ENCODE results near the gene PLAAT1. TPM values are rescaled to one million over a fixed set of nuclear protein-coding genes. Genes with fewer than 3 reads are reported as not detected.

The PLAAT1 gene
- total RNA-seq, 1 donor from 2014 or later = 0.96 TPM

GRCh38 chr3:193211173-193211572 lies 29.8 kb upstream of the PLAAT1 start:
- Histone ChIP-seq H3K4me3 (no peak overlapping the region), H3K4me1 (no peaks in the 10 kb centered on the region), H3K27ac (no peak overlapping the region), H3K27me3 (peaks cover 5% of the 10 kb centered on the region), H3K36me3 (no peaks in the 10 kb centered on the region), H3K9me3 (no peaks in the 10 kb centered on the region)
- no peak for DNase-seq
- no peak for TF ChIP-seq CTCF (IDR thresholded peaks at IDR 0.05)
- no peak for ATAC-seq
- intact Hi-C loops (cut with DNase I) = no loop called here

GRCh38 chr3:193211984-193212383 lies 29.0 kb upstream of the PLAAT1 start:
- DNase-seq = no peak
- intact Hi-C loops (cut with DNase I) = no loop called here
- H3K27ac ChIP-seq = no peak overlapping the region

GRCh38 chr3:193212844-193213243 lies 28.2 kb upstream of the PLAAT1 start:
- H3K27ac ChIP-seq = no peak overlapping the region
- no peaks in the 10 kb centered on the region for H3K36me3 ChIP-seq
- intact Hi-C loops (cut with DNase I) = no loop called here
- TF ChIP-seq CTCF (IDR thresholded peaks at IDR 0.05) = no peak
- DNase-seq = no peak
- H3K27me3 ChIP-seq = peaks cover 5% of the 10 kb centered on the region
- no peak overlapping the region for H3K4me3 ChIP-seq
- no peaks in the 10 kb centered on the region for H3K9me3 ChIP-seq
- H3K4me1 ChIP-seq = no peaks in the 10 kb centered on the region
- ATAC-seq = no peak

More at GRCh38 chr3:193211984-193212383, 29.0 kb upstream of the PLAAT1 start:
- Histone ChIP-seq H3K4me1 (no peaks in the 10 kb centered on the region), H3K36me3 (no peaks in the 10 kb centered on the region), H3K27me3 (peaks cover 5% of the 10 kb centered on the region), H3K9me3 (no peaks in the 10 kb centered on the region), H3K4me3 (no peak overlapping the region)
- no peak for TF ChIP-seq CTCF (IDR thresholded peaks at IDR 0.05)
- ATAC-seq = no peak

- intact Hi-C loops (cut with DNase I) = no loop called here
- Histone ChIP-seq H3K27ac (no peak overlapping the region), H3K36me3 (no peaks in the 10 kb centered on the region), H3K27me3 (peaks cover 5% of the 10 kb centered on the region), H3K9me3 (no peaks in the 10 kb centered on the region), H3K4me3 (no peak overlapping the region), H3K4me1 (no peaks in the 10 kb centered on the region)
- no peak for ATAC-seq
- TF ChIP-seq CTCF (IDR thresholded peaks at IDR 0.05) = no peak
- DNase-seq = no peak
Measured at GRCh38 chr3:193214445-193214844, 26.6 kb upstream of the PLAAT1 start.

- H3K9me3 ChIP-seq = no peaks in the 10 kb centered on the region
- TF ChIP-seq CTCF (IDR thresholded peaks at IDR 0.05) = no peak
- no peak for DNase-seq
- no peaks in the 10 kb centered on the region for H3K36me3 ChIP-seq
- no peak overlapping the region for H3K4me3 ChIP-seq
- no peak overlapping the region for H3K27ac ChIP-seq
- intact Hi-C loops (cut with DNase I) = no loop called here
- no peak for ATAC-seq
- peaks cover 4% of the 10 kb centered on the region for H3K27me3 ChIP-seq
- H3K4me1 ChIP-seq = no peaks in the 10 kb centered on the region
Measured at GRCh38 chr3:193225302-193226125, 15.5 kb upstream of the PLAAT1 start.

Measured in upper lobe of right lung (tissue), 1 donor.